HL-60 (cell line): ENCODE results near the gene CD302.

Source experiments
- DNase-seq, 2 experiments: peaks; one replicate each; pipeline ENCODE4 v3.0.0-alpha.2; 2010 to 2020; ENCODE audit warnings: low read depth in 1 of 2, low spot score in 1 of 2
- H3K27ac ChIP-seq: fragments of 250-450 bp; sonication (Bioruptor Pico); replicated peaks from 2 replicates; pipeline ENCODE4 v1.5.1; 2020; ENCODE audit warnings: mild to moderate bottlenecking, moderate library complexity
- H3K27me3 ChIP-seq: fragments of 250-450 bp; sonication (Bioruptor Pico); 2 replicates; pipeline ENCODE4 v1.5.1; 2021; ENCODE audit warnings: mild to moderate bottlenecking, moderate library complexity; ENCODE audit not compliant: insufficient read depth, poor library complexity, severe bottlenecking
- H3K4me3 ChIP-seq: replicated peaks from 2 replicates; pipeline ENCODE4 v1.5.1; 2011; ENCODE audit warnings: mild to moderate bottlenecking, control low read depth, low read length; ENCODE audit not compliant: insufficient read depth
- CTCF ChIP-seq: IDR thresholded peaks from one replicate; pipeline ENCODE4 v1.5.1; 2011; ENCODE audit warnings: low read length, control low read depth, inconsistent platforms; ENCODE audit not compliant: insufficient read depth
- GABPA ChIP-seq: IDR thresholded peaks from 2 replicates; pipeline ENCODE4 v1.6.1; 2012; ENCODE audit warnings: low read depth
- POLR2AphosphoS5 ChIP-seq: IDR thresholded peaks from 2 replicates; pipeline ENCODE4 v1.6.1; 2012; ENCODE audit warnings: low read depth
- REST ChIP-seq: IDR thresholded peaks from 2 replicates; pipeline ENCODE4 v1.6.1; 2012; ENCODE audit warnings: low read depth; ENCODE audit not compliant: insufficient replicate concordance
- SPI1 ChIP-seq: IDR thresholded peaks from 2 replicates; pipeline ENCODE4 v1.6.1; 2012; ENCODE audit warnings: low read depth, mild to moderate bottlenecking, borderline replicate concordance

The CD302 gene

GRCh38 chr2:159742846-159743245, 55.2 kb downstream of the CD302 start:
- no peak for TF ChIP-seq SPI1
- no peak for TF ChIP-seq CTCF
- no peak for TF ChIP-seq POLR2AphosphoS5
- TF ChIP-seq REST = no peak
- no peak for TF ChIP-seq GABPA
- Histone ChIP-seq H3K27ac (no peak overlapping the region), H3K27me3 (no peaks in the 10 kb centered on the region), H3K4me3 (no peak overlapping the region)
- no peak for DNase-seq

- no peak for DNase-seq
- no peak overlapping the region for H3K27ac ChIP-seq
- H3K4me3 ChIP-seq = no peak overlapping the region
- H3K27me3 ChIP-seq = no peaks in the 10 kb centered on the region
- TF ChIP-seq REST (no peak), POLR2AphosphoS5 (peak; percentile 35; the same call in 1 of the 2 replicates), SPI1 (peak; percentile 89)
Measured at GRCh38 chr2:159738509-159739390, 59.3 kb downstream of the CD302 start.

GRCh38 chr2:159737917-159738296, 60.1 kb downstream of the CD302 start:
- no peak for DNase-seq
- no peak overlapping the region for H3K27ac ChIP-seq
- TF ChIP-seq SPI1 (no peak), GABPA (no peak), REST (no peak), CTCF (no peak), POLR2AphosphoS5 (no peak)

More at GRCh38 chr2:159737917-159738296, 60.1 kb downstream of the CD302 start:
- no peaks in the 10 kb centered on the region for H3K27me3 ChIP-seq
- no peak overlapping the region for H3K4me3 ChIP-seq
